Fibroblast of lung (primary cell): ENCODE data around the gene CSTF3.

Experiments used
- EZH2 ChIP-seq: IDR thresholded peaks from 2 replicates; pipeline ENCODE4 v1.5.1; 2012; ENCODE audit warnings: low read length, control low read depth, mild to moderate bottlenecking; ENCODE audit errors: missing control alignments
- TF ChIP-seq, protein P1 (sequence below), 2 donors: IDR thresholded peaks in 1 of 2; conservative IDR thresholded peaks in 1 of 2; 1 replicate in 1 of 2; 2 replicates in 1 of 2; pipeline ENCODE4 v1.5.1; 2011 to 2012; ENCODE audit warnings: low read length in 2 of 2, control low read depth in 1 of 2, inconsistent platforms in 1 of 2, low read depth in 1 of 2, mild to moderate bottlenecking in 1 of 2

- TF ChIP-seq EZH2, result no peak
- TF ChIP-seq, protein P1, sequence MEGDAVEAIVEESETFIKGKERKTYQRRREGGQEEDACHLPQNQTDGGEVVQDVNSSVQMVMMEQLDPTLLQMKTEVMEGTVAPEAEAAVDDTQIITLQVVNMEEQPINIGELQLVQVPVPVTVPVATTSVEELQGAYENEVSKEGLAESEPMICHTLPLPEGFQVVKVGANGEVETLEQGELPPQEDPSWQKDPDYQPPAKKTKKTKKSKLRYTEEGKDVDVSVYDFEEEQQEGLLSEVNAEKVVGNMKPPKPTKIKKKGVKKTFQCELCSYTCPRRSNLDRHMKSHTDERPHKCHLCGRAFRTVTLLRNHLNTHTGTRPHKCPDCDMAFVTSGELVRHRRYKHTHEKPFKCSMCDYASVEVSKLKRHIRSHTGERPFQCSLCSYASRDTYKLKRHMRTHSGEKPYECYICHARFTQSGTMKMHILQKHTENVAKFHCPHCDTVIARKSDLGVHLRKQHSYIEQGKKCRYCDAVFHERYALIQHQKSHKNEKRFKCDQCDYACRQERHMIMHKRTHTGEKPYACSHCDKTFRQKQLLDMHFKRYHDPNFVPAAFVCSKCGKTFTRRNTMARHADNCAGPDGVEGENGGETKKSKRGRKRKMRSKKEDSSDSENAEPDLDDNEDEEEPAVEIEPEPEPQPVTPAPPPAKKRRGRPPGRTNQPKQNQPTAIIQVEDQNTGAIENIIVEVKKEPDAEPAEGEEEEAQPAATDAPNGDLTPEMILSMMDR (conservative IDR thresholded peaks at IDR 0.05 in 1 of 2, IDR thresholded peaks at IDR 0.05 in 1 of 2; ENCODE audit: low read depth in 1 of 2, low read length in 2 of 2), result no peak
Observed at GRCh38 chr11:33035011-33035410, 126.3 kb downstream of the CSTF3 start.
